ENCODE data around the gene NLGN4Y. TPM values are rescaled to one million over a fixed set of nuclear protein-coding genes. Genes with fewer than 3 reads are reported as not detected.

Gene NLGN4Y
- total RNA-seq, 2 donors from 2014 or later = not detected

DNA sequence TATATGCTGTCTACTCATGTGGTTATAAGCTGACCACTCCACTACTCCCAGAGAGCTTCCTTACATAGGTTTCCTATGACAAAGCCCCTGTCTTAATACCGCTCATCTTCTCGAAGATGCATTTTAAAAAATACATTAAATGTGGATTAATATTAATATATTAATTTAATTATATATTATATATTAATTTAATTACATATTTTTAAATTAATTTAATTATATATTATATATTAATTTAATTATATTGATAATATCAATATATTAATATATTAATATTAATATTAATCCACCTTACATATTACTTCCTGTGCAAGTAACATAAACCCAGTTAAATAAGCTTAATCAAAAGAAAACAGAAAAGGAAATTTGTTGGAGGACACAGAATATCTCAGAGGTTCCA lies 19.7 kb upstream of the NLGN4Y start:
- H3K4me3 ChIP-seq = no peak overlapping the region
- TF ChIP-seq POLR2A (IDR thresholded peaks at IDR 0.05) = no peak
- no peaks in the 10 kb centered on the region for H3K27me3 ChIP-seq
- intact Hi-C loops (cut with DNase I) = no loop called here
- ATAC-seq (no peak), DNase-seq (no peak)
- 84 to 94% methylated on average over 2 of the region's 2 CpGs for WGBS, 2 donors
- no peaks in the 10 kb centered on the region for H3K9me3 ChIP-seq
- no peak overlapping the region for H3K27ac ChIP-seq
- H3K4me1 ChIP-seq = no peaks in the 10 kb centered on the region
- H3K36me3 ChIP-seq (replicated peaks in 1 of 2; ENCODE audit: insufficient read depth in 1 of 2, low read depth in 2 of 2) = no peaks in the 10 kb centered on the region

DNA sequence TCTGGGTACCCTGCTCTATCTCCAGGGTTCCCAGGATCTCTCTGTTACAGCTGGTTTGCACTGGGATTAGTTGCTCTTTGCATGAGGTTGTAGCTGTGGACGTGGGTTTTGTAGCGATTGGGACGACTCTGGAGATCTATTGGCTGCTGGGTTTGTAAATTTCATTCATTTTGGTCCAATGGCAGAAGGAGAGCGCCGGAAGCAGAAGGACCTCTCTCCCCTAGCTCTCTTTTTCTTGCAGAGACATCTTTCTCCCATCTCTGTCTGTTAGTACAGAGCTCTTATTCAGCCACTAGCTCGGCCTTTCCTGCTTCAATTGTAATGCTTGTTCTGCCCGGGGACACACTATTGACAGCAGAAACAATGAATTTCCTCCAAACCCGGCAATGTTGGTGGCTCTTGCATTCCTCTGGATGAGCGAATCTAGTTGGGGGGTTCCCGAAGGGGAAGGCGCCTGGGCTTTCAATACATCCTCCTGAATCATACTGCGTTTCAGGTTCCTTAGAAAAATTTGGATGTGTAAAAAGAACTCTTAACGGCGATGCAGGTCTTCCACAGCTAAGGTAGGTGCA lies 1.9 kb upstream of the NLGN4Y start:
- ATAC-seq = no peak
- intact Hi-C loops (cut with DNase I) = no loop called here
- H3K36me3 ChIP-seq (replicated peaks in 1 of 2; ENCODE audit: insufficient read depth in 1 of 2, low read depth in 2 of 2) = no peaks in the 10 kb centered on the region
- H3K4me1 ChIP-seq = no peaks in the 10 kb centered on the region
- no peak overlapping the region for H3K27ac ChIP-seq
- H3K9me3 ChIP-seq = no peaks in the 10 kb centered on the region
- WGBS, 2 donors = 5 to 21% methylated on average over 14 of the region's 14 CpGs
- no peak for TF ChIP-seq POLR2A (IDR thresholded peaks at IDR 0.05)
- TF ChIP-seq, protein P1, sequence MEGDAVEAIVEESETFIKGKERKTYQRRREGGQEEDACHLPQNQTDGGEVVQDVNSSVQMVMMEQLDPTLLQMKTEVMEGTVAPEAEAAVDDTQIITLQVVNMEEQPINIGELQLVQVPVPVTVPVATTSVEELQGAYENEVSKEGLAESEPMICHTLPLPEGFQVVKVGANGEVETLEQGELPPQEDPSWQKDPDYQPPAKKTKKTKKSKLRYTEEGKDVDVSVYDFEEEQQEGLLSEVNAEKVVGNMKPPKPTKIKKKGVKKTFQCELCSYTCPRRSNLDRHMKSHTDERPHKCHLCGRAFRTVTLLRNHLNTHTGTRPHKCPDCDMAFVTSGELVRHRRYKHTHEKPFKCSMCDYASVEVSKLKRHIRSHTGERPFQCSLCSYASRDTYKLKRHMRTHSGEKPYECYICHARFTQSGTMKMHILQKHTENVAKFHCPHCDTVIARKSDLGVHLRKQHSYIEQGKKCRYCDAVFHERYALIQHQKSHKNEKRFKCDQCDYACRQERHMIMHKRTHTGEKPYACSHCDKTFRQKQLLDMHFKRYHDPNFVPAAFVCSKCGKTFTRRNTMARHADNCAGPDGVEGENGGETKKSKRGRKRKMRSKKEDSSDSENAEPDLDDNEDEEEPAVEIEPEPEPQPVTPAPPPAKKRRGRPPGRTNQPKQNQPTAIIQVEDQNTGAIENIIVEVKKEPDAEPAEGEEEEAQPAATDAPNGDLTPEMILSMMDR (IDR thresholded peaks at IDR 0.05) = no peak
- DNase-seq = no peak
- no peak overlapping the region for H3K4me3 ChIP-seq
- no peaks in the 10 kb centered on the region for H3K27me3 ChIP-seq

DNA sequence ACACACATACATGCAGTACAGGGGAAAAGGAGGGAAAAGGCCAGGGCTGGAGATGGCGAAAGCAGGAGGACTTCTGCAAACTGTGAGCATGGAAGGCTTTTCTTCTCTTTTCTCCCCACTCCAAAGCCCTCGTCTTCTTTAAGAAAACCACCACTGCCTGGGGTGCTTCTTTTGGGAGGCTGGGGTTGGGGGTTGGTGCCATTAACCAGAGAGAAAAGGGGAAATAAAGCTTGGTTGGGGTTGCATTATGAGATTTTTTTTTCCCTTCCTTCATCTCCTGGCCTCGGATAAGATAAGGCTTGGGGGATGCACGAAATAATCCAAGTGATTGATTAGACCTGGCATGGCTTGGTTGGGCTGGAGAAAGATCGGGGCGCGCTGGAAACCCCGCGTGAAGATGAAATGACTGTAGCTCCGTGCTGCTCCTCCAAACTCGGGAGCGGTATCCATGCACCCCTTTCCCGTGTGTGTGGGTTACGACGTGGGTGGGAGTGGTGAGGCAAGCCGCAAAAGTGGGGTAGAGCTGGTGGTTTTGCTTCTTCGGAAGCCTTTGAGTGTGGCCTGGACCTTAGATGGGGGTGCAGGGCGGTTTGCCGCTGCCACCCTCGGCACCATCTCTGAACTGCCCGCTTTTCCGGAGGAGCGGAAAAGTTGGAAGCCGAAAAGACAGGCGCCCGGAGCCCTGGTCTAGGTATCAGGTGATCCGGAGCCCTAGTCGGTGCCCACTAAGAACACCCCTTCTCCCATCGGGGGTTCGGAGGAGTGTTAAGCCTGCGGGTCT lies 648 bp upstream of the NLGN4Y start:
- intact Hi-C loops (cut with DNase I) = no loop called here
- TF ChIP-seq, protein P1 (IDR thresholded peaks at IDR 0.05) = no peak
- no peak for TF ChIP-seq POLR2A (IDR thresholded peaks at IDR 0.05)
- no peaks in the 10 kb centered on the region for H3K4me1 ChIP-seq
- H3K4me3 ChIP-seq = peak overlapping the region in 1 of 2 donors; percentile 43
- DNase-seq (no peak), ATAC-seq (peak; percentile 27)
- WGBS, 2 donors = 2 to 10% methylated on average over 9 to 27 of the region's 31 CpGs
- H3K9me3 ChIP-seq = no peaks in the 10 kb centered on the region
- H3K36me3 ChIP-seq (replicated peaks in 1 of 2; ENCODE audit: insufficient read depth in 1 of 2, low read depth in 2 of 2) = no peaks in the 10 kb centered on the region
- no peak overlapping the region for H3K27ac ChIP-seq
- H3K27me3 ChIP-seq = no peaks in the 10 kb centered on the region

DNA sequence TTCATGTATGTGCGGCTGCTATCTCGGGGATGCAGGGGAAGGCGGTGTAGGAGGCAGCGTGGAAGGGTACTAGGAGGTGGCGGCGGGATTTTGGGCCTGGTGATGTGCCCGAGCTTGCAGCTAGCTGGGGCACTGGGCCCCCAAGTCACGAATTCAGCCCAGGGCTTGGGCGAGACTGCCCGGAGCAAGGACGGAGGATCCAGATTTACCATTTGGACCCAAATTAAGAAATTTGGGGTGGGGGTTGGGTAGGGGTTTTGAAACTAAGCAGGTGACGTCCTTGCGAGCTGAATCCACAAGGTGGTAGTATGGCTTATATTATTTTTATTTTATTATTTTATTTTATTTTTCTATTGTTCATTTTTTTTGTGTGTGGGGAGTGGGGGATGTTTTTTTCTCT lies 986 bp downstream of the NLGN4Y start:
- intact Hi-C loops (cut with DNase I) = no loop called here
- ATAC-seq (peak; percentile 15), DNase-seq (no peak)
- peak overlapping the region in 2 of 4 donors; percentile 47 to 49 for H3K27ac ChIP-seq
- no peaks in the 10 kb centered on the region for H3K4me1 ChIP-seq
- H3K4me3 ChIP-seq = peak overlapping the region in 1 of 2 donors; percentile 43
- 4 to 10% methylated on average over 8 to 13 of the region's 13 CpGs for WGBS, 2 donors
- no peaks in the 10 kb centered on the region for H3K27me3 ChIP-seq
- TF ChIP-seq POLR2A (IDR thresholded peaks at IDR 0.05) = no peak
- TF ChIP-seq, protein P1 (IDR thresholded peaks at IDR 0.05) = peak in 1 of 7 experiments; percentile 26
- H3K9me3 ChIP-seq = no peaks in the 10 kb centered on the region
- no peaks in the 10 kb centered on the region for H3K36me3 ChIP-seq (replicated peaks in 1 of 2; ENCODE audit: insufficient read depth in 1 of 2, low read depth in 2 of 2)

DNA sequence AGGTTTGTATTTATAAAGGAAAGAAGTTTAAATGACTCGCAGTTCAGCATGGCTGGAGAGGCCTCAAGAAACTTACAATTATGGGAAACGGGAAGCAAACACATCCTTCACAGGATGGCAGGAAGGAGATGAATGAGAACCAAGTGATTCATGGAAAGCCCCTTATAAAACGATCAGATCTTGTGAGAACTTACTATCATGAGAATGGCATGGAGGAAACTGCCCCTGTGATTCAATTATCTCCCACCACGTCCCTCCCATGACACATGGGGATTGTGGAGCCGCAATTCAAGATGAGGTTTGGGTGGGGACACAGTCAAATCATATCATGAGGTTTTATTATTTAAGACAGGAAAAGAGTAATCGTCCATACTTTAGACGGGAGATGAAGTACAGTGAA lies 4.0 kb downstream of the NLGN4Y start:
- no peaks in the 10 kb centered on the region for H3K36me3 ChIP-seq (replicated peaks in 1 of 2; ENCODE audit: insufficient read depth in 1 of 2, low read depth in 2 of 2)
- H3K4me3 ChIP-seq = no peak overlapping the region
- TF ChIP-seq, protein P1 (IDR thresholded peaks at IDR 0.05) = no peak
- no peak for TF ChIP-seq POLR2A (IDR thresholded peaks at IDR 0.05)
- H3K9me3 ChIP-seq = no peaks in the 10 kb centered on the region
- H3K4me1 ChIP-seq = no peaks in the 10 kb centered on the region
- H3K27me3 ChIP-seq = no peaks in the 10 kb centered on the region
- intact Hi-C loops (cut with DNase I) = no loop called here
- no peak for ATAC-seq
- whole genome bisulfite sequencing, 2 donors = 62 to 69% methylated on average over 7 of the region's 7 CpGs
- DNase-seq = no peak
- no peak overlapping the region for H3K27ac ChIP-seq
